GM19238 (cell line): ENCODE measurements around the gene ANKRD62.
"Not testable (repeated sequence)": the region's sequence is repeated elsewhere in the genome, so short reads cannot be mapped to it uniquely, and the experiment has no call there.

Experiments
- DNase-seq: peaks from one replicate; pipeline ENCODE4 v3.0.0; 2011; ENCODE audit warnings: low spot score; ENCODE audit not compliant: insufficient read length

ANKRD62 gene

GRCh38 chr18:12092398-12093229 lies 1.0 kb upstream of the ANKRD62 start:
- no peak for DNase-seq

- no peak for DNase-seq
Measured at GRCh38 chr18:12098374-12098773, 4.7 kb downstream of the ANKRD62 start.

- DNase-seq: no peak
Measured at GRCh38 chr18:12099160-12099559, 5.5 kb downstream of the ANKRD62 start.

- no peak for DNase-seq
Measured at GRCh38 chr18:12101266-12101665, 7.6 kb downstream of the ANKRD62 start.

- DNase-seq: no peak
Measured at GRCh38 chr18:12102136-12102842, 8.6 kb downstream of the ANKRD62 start.

GRCh38 chr18:12106471-12106870 lies 12.8 kb downstream of the ANKRD62 start:
- DNase-seq: no peak

- no peak for DNase-seq
Measured at GRCh38 chr18:12109836-12110235, 16.2 kb downstream of the ANKRD62 start.

- DNase-seq: no peak
Measured at GRCh38 chr18:12113999-12114646, 20.5 kb downstream of the ANKRD62 start.

- DNase-seq: no peak
Measured at GRCh38 chr18:12119358-12119757, 25.7 kb downstream of the ANKRD62 start.

- no peak for DNase-seq
Measured at GRCh38 chr18:12121175-12122042, 27.8 kb downstream of the ANKRD62 start.

- DNase-seq: not testable (repeated sequence)
Measured at GRCh38 chr18:12122043-12122389, 28.4 kb downstream of the ANKRD62 start.

GRCh38 chr18:12127647-12128046 lies 34.0 kb downstream of the ANKRD62 start:
- not testable (repeated sequence) for DNase-seq

GRCh38 chr18:12138831-12139230 lies 45.2 kb downstream of the ANKRD62 start:
- not testable (repeated sequence) for DNase-seq

GRCh38 chr18:12140866-12141265 lies 47.2 kb downstream of the ANKRD62 start:
- not testable (repeated sequence) for DNase-seq

- not testable (repeated sequence) for DNase-seq
Measured at GRCh38 chr18:12141778-12142177, 48.1 kb downstream of the ANKRD62 start.

- not testable (repeated sequence) for DNase-seq
Measured at GRCh38 chr18:12149431-12149830, 55.8 kb downstream of the ANKRD62 start.

GRCh38 chr18:12154361-12154760 lies 60.7 kb downstream of the ANKRD62 start:
- no peak for DNase-seq

- DNase-seq: no peak
Measured at GRCh38 chr18:12155996-12156395, 62.4 kb downstream of the ANKRD62 start.

- DNase-seq: no peak
Measured at GRCh38 chr18:12159446-12159845, 65.8 kb downstream of the ANKRD62 start.

GRCh38 chr18:12162786-12163185 lies 69.1 kb downstream of the ANKRD62 start:
- DNase-seq: no peak
